HG03108 (cell line): ENCODE measurements around the gene CCNT2.
"Not testable (repeated sequence)": the region's sequence is repeated elsewhere in the genome, so short reads cannot be mapped to it uniquely, and the experiment has no call there.

Experiments used
- ATAC-seq: cut with Tn5 transposase; IDR thresholded peaks from one replicate; pipeline ENCODE4 v1.9.1; 2021; ENCODE audit warnings: moderate library complexity; ENCODE audit not compliant: unreplicated experiment

Gene CCNT2

GRCh38 chr2:134917888-134918525 lies 615 bp upstream of the CCNT2 start:
- ATAC-seq: peak; percentile 69

GRCh38 chr2:134919341-134920210 lies 954 bp downstream of the CCNT2 start:
- ATAC-seq: no peak

GRCh38 chr2:134924912-134925311 lies 6.3 kb downstream of the CCNT2 start:
- ATAC-seq: no peak

- no peak for ATAC-seq
Observed at GRCh38 chr2:134926231-134926931, 7.8 kb downstream of the CCNT2 start.

- ATAC-seq: no peak
Observed at GRCh38 chr2:134927195-134927594, 8.6 kb downstream of the CCNT2 start.

GRCh38 chr2:134932864-134933526 lies 14.4 kb downstream of the CCNT2 start:
- no peak for ATAC-seq

GRCh38 chr2:134933732-134934131 lies 15.1 kb downstream of the CCNT2 start:
- ATAC-seq: no peak

GRCh38 chr2:134934150-134934549 lies 15.5 kb downstream of the CCNT2 start:
- no peak for ATAC-seq

GRCh38 chr2:134934641-134935040 lies 16.0 kb downstream of the CCNT2 start:
- ATAC-seq: no peak

- ATAC-seq: no peak
Observed at GRCh38 chr2:134936691-134937090, 18.1 kb downstream of the CCNT2 start.

GRCh38 chr2:134943540-134943939 lies 24.9 kb downstream of the CCNT2 start:
- peak; percentile 86 for ATAC-seq

- no peak for ATAC-seq
Observed at GRCh38 chr2:134944975-134945374, 26.4 kb downstream of the CCNT2 start.

- ATAC-seq: no peak
Observed at GRCh38 chr2:134946073-134946472, 27.5 kb downstream of the CCNT2 start.

- no peak for ATAC-seq
Observed at GRCh38 chr2:134949981-134950708, 31.5 kb downstream of the CCNT2 start.

- ATAC-seq: no peak
Observed at GRCh38 chr2:134950886-134951285, 32.3 kb downstream of the CCNT2 start.

GRCh38 chr2:134952608-134953007 lies 34.0 kb downstream of the CCNT2 start:
- ATAC-seq: no peak

GRCh38 chr2:134954065-134954464 lies 35.4 kb downstream of the CCNT2 start:
- no peak for ATAC-seq

GRCh38 chr2:134955744-134956143 lies 37.1 kb downstream of the CCNT2 start:
- ATAC-seq: no peak

- no peak for ATAC-seq
Observed at GRCh38 chr2:134957477-134957876, 38.9 kb downstream of the CCNT2 start.

- not testable (repeated sequence) for ATAC-seq
Observed at GRCh38 chr2:134967166-134967565, 48.5 kb downstream of the CCNT2 start.
